T-helper 2 cell treated with Interferon-gamma antibody and Interleukin-4, amounts not matched to agents 100 ng/mL and 5 ng/mL, for 36 hours (primary cell): ENCODE results near the gene APBA1. TPM values are rescaled to one million over a fixed set of nuclear protein-coding genes. Genes with fewer than 3 reads are reported as not detected.

ENCODE experiments used
- intact Hi-C: fragments of 100-400 bp; cut with micrococcal nuclease; formaldehyde crosslinking; loops from one replicate; pipeline ENCODE4 v1.15.1; 2023
- total RNA-seq: library from RNA; stranded (reverse); gene quantifications from 2 replicates; pipeline ENCODE4 v1.2.3, GENCODE V29; 2022

The APBA1 gene
- total RNA-seq = 5.2 and 6.2 TPM in 2 replicates

DNA sequence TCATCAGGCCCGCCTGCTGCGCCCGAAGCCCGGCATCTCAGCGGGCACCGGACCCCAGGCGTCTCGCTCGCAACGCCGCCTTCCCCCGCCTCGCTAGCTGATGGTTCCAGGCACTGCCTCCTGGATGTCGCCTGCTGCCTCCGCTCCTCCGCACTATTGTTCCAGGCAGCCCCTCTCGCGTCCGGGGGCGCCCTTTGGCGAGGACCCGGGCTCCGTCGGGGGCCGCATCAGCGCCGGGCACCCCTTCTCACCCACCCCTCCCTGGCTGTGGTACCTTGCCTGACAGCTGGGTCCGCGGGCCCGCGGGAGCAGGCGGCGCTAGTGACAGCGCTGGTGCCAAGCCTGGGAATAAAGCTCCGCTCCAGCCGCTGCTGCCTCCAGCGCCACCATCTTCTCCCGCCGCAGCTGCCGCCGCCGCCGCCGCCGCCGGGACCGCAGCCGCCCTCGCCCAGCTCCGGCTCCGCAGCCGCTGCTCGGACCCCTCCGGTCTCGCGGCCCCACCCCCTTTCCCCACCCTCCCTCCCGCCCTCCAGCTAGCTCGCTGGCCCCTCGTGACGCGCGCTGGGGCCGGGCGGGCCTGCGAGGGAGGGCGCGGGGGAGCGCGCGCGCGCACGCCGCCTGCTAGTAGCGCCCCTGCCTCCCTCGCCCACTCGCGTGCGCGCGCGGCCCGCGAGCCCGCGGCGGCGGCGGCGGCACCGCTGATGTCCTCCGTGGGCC is at the start of gene APBA1:
TSS of gene APBA1 (minus strand) at position 493 of the 717 bp plus-strand sequence.
- intact Hi-C loops = loop anchor here (1.0 to 10.0 kb wide), 5 partner anchors 87 to 583 kb away; partner anchors contain the start of gene SMC5

DNA sequence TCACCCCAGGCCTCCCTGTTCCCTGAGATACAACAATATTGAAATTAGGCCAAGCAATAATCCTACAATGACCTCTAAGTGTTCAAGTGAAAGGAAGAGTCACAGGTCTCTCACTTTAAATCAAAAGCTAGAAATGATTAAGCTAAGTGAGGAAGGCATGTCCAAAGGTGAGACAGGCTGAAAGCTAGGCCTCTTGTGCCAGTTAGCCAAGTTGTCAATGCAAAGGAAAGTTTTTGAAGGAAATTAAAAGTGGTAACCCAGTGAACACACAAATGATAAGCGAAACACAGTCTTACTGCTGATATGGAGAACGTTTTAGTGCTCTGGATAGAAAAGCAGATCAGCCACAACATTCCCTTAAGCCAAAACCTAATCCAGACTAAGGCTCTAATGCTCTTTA is 47.8 kb upstream of the APBA1 start:
- intact Hi-C loops = no loop called here

GRCh38 chr9:69719367-69719766 is 47.2 kb upstream of the APBA1 start:
- intact Hi-C loops = no loop called here

DNA sequence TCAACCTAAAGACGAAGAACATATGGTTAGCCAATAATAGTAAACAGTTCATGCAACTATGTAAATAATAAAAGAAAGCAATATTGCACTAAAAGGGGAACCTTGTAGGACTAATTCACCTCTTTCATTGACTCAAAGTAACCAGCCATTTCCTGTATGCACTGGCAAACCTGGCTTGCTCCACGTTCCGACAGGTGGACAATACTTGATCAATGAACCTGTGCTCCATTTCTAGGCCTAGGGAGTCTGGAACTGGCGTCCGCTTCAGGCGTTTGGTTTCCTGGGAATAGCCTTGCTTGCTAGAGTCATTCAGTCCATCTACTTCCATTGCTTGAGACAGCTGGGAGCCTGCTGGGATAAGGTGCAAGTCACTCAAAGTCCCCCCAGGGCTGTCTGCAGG is 46.0 kb upstream of the APBA1 start:
- intact Hi-C loops = no loop called here

GRCh38 chr9:69715825-69716224 is 43.7 kb upstream of the APBA1 start:
- intact Hi-C loops = no loop called here

DNA sequence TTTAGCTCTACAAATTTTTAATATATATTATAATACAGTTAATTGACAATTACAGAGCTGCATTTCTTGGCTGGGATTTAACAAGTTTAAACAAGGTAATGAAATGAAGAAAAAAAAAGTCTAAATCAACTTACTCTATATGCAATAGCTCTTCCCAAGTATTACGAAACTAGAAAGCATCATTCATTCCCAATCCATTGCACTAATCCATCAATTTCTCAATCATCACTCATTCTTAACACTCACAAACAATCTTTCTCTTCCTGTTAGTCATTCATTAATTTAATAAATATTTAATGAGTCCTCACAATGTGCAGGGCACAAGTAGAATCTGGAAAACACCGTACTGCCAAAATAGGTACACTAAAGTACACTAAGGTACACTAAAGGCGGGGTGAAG is 42.9 kb upstream of the APBA1 start:
- intact Hi-C loops = no loop called here

DNA sequence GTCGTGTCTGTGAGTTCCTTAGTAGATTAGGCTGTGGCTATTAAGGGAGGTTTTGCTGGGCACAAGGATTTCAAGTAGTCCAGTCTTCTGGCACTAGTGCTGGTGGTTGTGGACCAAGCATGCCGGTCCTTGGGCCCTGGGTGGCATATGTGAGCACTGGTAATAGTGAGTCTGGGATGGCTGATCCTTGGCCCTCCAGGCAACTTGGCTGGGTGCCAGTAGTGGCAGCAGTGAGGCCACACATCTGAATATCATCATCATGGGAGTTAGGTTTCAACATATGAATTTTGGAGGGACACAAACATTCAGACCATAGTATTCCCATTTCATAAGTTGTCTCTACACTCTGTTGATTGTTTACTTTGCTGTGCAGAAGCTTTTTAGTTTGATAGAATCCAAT is 25.3 kb upstream of the APBA1 start:
- intact Hi-C loops = no loop called here

DNA sequence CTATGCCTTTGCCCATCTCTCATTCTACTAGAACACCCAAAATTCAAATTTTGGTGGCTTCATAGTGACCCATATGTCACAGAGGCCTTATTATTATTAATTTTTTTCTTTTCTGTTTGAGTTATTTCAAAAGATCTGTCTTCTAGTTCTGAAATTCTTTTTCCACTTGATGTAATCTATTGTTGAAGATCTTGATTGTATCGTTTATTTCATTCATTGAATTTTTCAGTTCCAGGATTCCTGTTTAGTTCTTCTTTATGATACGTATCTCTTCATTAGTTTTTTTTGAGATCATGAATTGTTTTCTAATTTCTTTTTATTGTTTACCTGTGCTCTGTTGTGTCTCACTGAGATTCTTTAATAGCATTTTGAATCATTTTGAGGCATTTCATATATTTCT is 24.6 kb upstream of the APBA1 start:
- intact Hi-C loops = no loop called here

GRCh38 chr9:69689991-69690538 is 17.9 kb upstream of the APBA1 start:
- intact Hi-C loops = no loop called here

- intact Hi-C loops = no loop called here
Observed at GRCh38 chr9:69683927-69684326, 11.8 kb upstream of the APBA1 start.

GRCh38 chr9:69678843-69679538 is 6.8 kb upstream of the APBA1 start:
- intact Hi-C loops = loop anchor here (10.0 kb wide), 2 partner anchors 254 to 576 kb away; partner anchors contain the start of gene SMC5

DNA sequence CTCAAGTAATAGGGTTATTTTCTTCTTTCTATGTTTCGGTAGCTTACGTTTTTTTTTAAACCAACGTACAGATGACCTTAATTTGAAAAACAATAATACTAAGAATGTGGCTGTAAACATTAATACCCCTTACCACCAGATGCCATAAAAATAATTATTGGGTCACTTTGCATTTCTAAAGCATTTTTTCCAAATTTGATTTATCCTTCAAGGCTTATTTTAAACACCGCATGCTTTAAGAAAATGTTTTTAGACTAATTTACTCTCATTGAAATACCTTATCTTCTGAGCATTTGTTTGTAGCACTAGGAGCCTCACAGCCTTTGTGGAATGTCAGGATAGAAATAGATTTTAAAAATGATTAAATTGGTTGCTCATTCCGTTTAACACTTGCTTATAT is 5.8 kb upstream of the APBA1 start:
- intact Hi-C loops = loop anchor here (10.0 kb wide), 2 partner anchors 253 to 577 kb away; partner anchors contain the start of gene SMC5

DNA sequence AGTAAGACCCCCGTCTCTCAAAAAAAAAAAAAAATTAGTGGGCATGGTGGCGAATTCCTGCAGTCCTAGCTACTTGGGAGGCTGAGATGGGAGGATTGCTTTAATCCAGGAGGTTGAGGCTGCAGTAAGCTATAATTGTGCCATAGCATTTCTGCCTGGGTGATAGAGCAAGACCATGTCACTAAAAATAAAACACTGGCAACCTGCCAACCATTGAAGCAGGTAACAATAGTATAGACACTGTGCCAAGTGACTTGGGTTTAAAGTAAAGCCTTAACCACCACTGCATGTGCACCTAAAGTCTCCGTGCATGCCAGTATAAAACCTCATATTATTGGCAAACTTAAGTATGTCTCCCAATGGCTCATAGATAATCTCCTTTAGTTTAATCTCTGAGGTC is 3.4 kb upstream of the APBA1 start:
- intact Hi-C loops = loop anchor here (10.0 kb wide), 2 partner anchors 251 to 579 kb away; partner anchors contain the start of gene SMC5

GRCh38 chr9:69674716-69675438 is 2.7 kb upstream of the APBA1 start:
- intact Hi-C loops = loop anchor here (5.0 to 10.0 kb wide), 3 partner anchors 142 to 580 kb away; partner anchors contain the start of gene SMC5

DNA sequence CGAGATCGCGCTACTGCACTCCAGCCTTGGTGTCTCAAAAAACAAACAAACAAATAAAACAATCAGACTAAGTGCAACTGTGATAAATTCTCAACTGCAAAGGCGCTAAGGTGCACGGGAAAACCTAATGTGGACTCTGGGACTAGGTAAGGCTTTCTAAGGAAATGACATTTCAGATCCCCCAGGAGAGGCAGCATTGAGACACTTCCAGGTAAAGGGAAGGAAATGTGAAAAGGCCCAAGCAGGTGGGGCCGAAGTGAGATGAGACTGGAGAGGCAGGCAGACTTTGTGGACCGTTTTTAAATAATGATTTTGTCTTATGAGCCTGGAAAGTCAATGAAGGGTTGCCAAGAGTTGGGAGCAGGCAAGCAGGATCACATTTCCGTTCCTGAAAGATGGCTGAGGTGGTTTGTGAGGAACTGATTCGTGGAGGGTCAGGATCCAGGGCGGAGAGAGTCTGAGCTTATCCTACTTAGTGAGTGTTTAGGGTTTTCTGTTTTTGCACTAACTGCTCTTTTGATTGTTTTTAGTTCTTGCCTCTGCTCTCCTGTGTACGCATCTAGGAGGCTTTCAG is 2.0 kb upstream of the APBA1 start:
- intact Hi-C loops = loop anchor here (5.0 to 10.0 kb wide), 3 partner anchors 143 to 581 kb away; partner anchors contain the start of gene SMC5

DNA sequence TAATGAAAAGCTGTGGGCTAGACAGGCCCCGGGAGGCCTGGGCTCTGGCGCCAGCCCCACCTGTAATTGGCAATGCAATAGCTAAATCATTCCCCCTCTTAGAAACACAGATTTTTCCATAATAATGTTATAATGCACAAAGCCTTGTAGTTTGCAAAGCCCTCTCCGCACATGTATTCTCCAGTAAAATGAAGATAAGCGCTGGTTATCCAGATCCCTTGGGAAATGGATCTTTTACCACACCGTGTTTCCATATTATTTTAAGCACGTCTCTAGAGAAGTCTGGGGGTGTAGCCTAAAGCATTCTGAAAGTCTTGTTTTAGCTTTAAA is 1.1 kb upstream of the APBA1 start:
- intact Hi-C loops = loop anchor here (1.0 to 10.0 kb wide), 5 partner anchors 86 to 582 kb away; partner anchors contain the start of gene SMC5

DNA sequence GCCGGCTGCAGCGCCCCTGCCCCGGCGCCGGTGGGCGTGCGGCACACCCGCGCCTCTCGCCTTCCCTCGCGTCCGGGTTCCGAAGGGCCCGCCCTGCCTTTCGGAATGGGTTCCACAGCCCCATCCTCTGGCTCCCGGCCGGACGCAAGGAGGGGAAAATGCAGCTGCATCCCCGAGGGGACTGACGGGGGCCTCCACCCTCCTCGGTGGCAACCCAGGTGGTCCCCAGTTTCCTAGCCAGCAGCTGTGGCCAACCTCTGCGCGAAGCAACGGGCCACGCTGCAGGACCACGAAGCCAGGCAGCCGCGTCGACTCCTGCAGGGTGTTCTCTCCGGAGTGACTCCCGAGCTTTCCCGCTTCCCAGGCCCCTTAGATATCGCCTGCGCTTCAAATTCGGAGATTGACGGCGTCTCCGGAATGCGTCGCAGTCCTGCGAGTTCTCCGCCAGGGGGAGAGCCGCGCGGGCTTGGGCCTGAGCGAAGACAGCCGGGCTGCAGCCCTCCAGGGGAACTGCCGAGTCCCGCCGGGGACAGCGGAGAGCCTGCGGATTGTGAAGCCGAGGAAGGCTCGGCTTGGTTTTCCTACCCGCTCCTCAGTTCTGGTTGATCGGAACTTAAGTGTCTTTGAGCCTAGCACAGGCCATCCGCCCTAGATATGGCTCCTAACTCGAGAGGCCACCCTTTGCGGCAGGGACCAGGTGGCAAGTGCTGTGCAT is 582 bp upstream of the APBA1 start:
- intact Hi-C loops = loop anchor here (1.0 to 10.0 kb wide), 6 partner anchors 86 to 582 kb away; partner anchors contain the start of gene SMC5

DNA sequence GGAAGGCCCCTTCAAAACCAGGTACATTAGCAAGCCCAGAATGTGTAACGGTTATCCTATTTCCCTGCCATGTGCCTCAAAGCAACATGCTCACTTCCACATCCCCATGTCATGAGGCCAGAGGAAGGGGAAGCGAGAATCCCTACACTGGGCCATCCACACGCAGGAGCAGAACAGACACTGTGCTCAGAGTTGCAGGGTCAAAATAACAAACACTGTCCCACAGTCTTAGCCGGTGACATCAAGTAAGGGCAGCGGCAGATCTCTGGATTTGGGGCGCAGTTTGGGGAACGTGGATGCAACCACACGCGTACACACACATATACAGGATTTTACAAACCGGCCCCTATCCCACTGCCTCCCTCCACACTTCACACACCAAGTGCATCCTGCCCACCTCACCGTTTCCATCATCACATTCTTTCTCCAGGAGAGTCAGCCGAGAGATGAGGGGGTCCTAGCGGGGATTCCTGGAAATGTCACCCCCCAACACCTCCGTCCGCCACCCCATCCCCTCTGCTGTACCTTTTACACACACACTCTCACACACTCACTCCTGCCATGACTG is 776 bp downstream of the APBA1 start:
- intact Hi-C loops = loop anchor here (5.0 to 10.0 kb wide), 3 partner anchors 146 to 583 kb away; partner anchors contain the start of gene SMC5

DNA sequence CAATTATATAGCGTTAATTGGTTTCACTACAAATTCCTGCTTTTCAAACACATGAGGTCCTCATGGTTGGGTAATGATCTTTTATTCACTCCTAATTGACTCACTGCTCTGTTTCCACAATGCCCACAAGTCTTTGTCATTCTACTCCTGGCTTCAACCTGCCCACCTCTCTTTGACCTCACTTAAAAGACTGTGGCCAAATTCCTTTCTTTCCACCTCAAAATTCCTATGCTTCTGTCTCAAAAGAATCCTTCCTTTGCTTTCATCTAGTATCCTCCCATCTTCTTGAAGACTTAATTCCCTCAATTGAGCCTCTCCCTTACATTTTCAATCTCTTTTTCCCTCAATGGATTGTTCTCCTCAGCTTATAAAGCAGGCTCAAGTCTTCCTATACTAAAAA is 4.9 kb downstream of the APBA1 start:
- intact Hi-C loops = no loop called here

DNA sequence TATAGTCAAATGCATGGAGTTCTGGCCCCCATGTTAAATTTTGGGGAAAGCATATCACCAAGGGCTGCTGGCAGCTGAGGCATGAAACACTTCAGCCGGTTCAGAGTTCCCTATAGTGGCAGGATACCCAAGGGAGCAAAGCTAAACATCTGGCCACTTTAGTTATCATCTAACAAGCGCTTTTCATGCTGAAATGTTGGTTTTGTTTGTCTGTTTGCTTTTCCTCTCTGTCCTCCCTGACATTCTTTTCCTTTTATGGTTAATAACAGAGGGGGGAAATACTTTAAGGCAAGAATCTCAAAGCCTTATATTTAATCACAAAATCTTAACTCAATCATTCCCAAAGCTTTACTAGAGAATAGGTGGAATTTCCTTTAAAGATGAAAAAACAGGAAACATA is 11.9 kb downstream of the APBA1 start:
- intact Hi-C loops = no loop called here
